Right lobe of liver (tissue), 6 donors: ENCODE data around the gene LOXL3. TPM values are rescaled to one million over a fixed set of nuclear protein-coding genes. Genes with fewer than 3 reads are reported as not detected.

Source experiments
- ATAC-seq, 4 donors: fragments of 200-7000 bp; cut with Tn5 transposase; one replicate each; pipeline ENCODE4 v1.9.1; 2020; ENCODE audit warnings: mild to moderate bottlenecking in 4 of 4, moderate library complexity in 4 of 4
- DNase-seq, 3 donors: peaks; one replicate each; pipeline ENCODE4 v3.0.0-alpha.2; 2020
- H3K27ac ChIP-seq, 3 donors: fragments of 200-600 bp; one replicate each; pipeline ENCODE4 v1.8.0; 2022
- H3K27me3 ChIP-seq, 2 donors: fragments of 200-600 bp; one replicate each; pipeline ENCODE4 v1.8.0; 2022
- H3K36me3 ChIP-seq, 4 donors: fragments of 200-600 bp; sonication (generic) in 1 of 4; one replicate each; pipeline versions ENCODE4 v1.5.1 to v1.8.0; 2017 to 2022; ENCODE audit warnings: control low read depth in 1 of 4
- H3K4me1 ChIP-seq, 4 donors: fragments of 200-600 bp; sonication (generic) in 1 of 4; one replicate each; pipeline versions ENCODE4 v1.5.1 to v1.8.0; 2017 to 2022; ENCODE audit warnings: control low read depth in 1 of 4
- H3K4me3 ChIP-seq, 3 donors: fragments of 200-600 bp; one replicate each; pipeline ENCODE4 v1.8.0; 2022
- H3K9me3 ChIP-seq, 4 donors: fragments of 200-600 bp; sonication (generic) in 1 of 4; one replicate each; pipeline versions ENCODE4 v1.5.1 to v1.8.0; 2017 to 2022; ENCODE audit warnings: control low read depth in 1 of 4
- CTCF ChIP-seq, 4 donors: fragments of 200-600 bp in 3 of 4; fragments of 450-650 bp in 1 of 4; IDR thresholded peaks; one replicate each; pipeline versions ENCODE4 v1.5.1 to v1.8.0; 2016 to 2022; ENCODE audit warnings: antibody characterized with exemption in 4 of 4, mild to moderate bottlenecking in 2 of 4
- POLR2A ChIP-seq: fragments of 450-650 bp; IDR thresholded peaks from one replicate; pipeline ENCODE4 v1.6.1; 2017; ENCODE audit warnings: antibody characterized with exemption, mild to moderate bottlenecking
- WGBS: methylation state at CpG from one replicate; pipeline ENCODE4 v1.1.6; 2018; ENCODE audit warnings: low coverage, low lambda C conversion rate; ENCODE audit not compliant: insufficient coverage; ENCODE audit errors: missing lambda C conversion rate; 5-methylcytosine and 5-hydroxymethylcytosine counted together
- intact Hi-C, 2 donors: fragments of 100-400 bp; cut with DNase I; formaldehyde crosslinking; loops; one replicate each; pipeline versions ENCODE4 v1.11.2 to v1.14.1; 2022
- total RNA-seq, 6 experiments: library from RNA; depleted of rRNA in 2 of 6; stranded (reverse); fragments of >200 nt in 2 of 6; fragmentation: NEBNext Ultra II Directional in 3 of 6; extraction: Animal tissue kit (Norgen Biotek cat#: 25700) in 3 of 6; gene quantifications; one replicate each; pipeline versions ENCODE4 v1.1.0 to v1.2.4, GENCODE V29; 2016 to 2023
- donor health status: DM: no; HTN: yes; CAD: no.
- donor health status: DM: no; HTN: no; CAD: no.
- donor health status: DM: no; HTN: no; CAD: no.
- donor health status: DM: no; HTN: yes; CAD: no.
- donor health status: DM: no; HTN: yes; CAD: no.

Gene LOXL3
- total RNA-seq, 6 experiments from 2014 or later = 0.92 to 3.3 (median 1.8) TPM

GRCh38 chr2:74503506-74504475 lies 50.0 kb downstream of the LOXL3 start:
- Histone ChIP-seq H3K36me3 (no peaks in the 10 kb centered on the region), H3K27me3 (no peaks in the 10 kb centered on the region), H3K9me3 (no peaks in the 10 kb centered on the region), H3K27ac (peak overlapping the region; percentile 66 to 93 (median 93)), H3K4me1 (peaks cover 0 to 55% (median 19%) of the 10 kb centered on the region in 4 donors), H3K4me3 (peak overlapping the region; percentile 60 to 84 (median 82))
- ATAC-seq = no peak
- no peak for TF ChIP-seq CTCF (IDR thresholded peaks at IDR 0.05)
- TF ChIP-seq POLR2A = no peak
- intact Hi-C loops = no loop called here
- WGBS = 27% methylated on average over 18 of the region's 45 CpGs
- DNase-seq = peak in 1 of 3 donors; percentile 65

GRCh38 chr2:74502720-74503505 lies 50.8 kb downstream of the LOXL3 start:
- Histone ChIP-seq H3K36me3 (no peaks in the 10 kb centered on the region), H3K4me1 (peaks cover 0 to 64% (median 22%) of the 10 kb centered on the region in 4 donors), H3K27me3 (no peaks in the 10 kb centered on the region), H3K4me3 (peak overlapping the region; percentile 60 to 84 (median 82)), H3K9me3 (no peaks in the 10 kb centered on the region), H3K27ac (peak overlapping the region; percentile 66 to 93 (median 93))
- WGBS = 0% methylated on average over 8 of the region's 67 CpGs
- ATAC-seq = peak; percentile 39 to 55 (median 44)
- DNase-seq = peak; percentile 72 to 85 (median 80)
- peak in 3 of 4 donors; percentile 39 to 54 (median 44) for TF ChIP-seq CTCF (IDR thresholded peaks at IDR 0.05)
- TF ChIP-seq POLR2A = peak; percentile 49
- intact Hi-C loops = no loop called here

- peak; percentile 73 to 87 (median 85) for DNase-seq
- WGBS = 4% methylated on average over 20 of the region's 32 CpGs
- H3K4me1 ChIP-seq = peaks cover 0 to 71% (median 25%) of the 10 kb centered on the region in 4 donors
- peak; percentile 54 to 69 (median 60) for ATAC-seq
- H3K27me3 ChIP-seq = no peaks in the 10 kb centered on the region
- no peaks in the 10 kb centered on the region for H3K36me3 ChIP-seq
- TF ChIP-seq CTCF (IDR thresholded peaks at IDR 0.05) (no peak), POLR2A (no peak)
- intact Hi-C loops = no loop called here
- no peaks in the 10 kb centered on the region for H3K9me3 ChIP-seq
- H3K27ac ChIP-seq = peak overlapping the region; percentile 66 to 93 (median 93)
- H3K4me3 ChIP-seq = peak overlapping the region; percentile 60 to 84 (median 82)
Observed at GRCh38 chr2:74502147-74502719, 51.5 kb downstream of the LOXL3 start.

- WGBS = 39% methylated on average over 14 of the region's 18 CpGs
- Histone ChIP-seq H3K27me3 (no peaks in the 10 kb centered on the region), H3K9me3 (no peaks in the 10 kb centered on the region), H3K36me3 (no peaks in the 10 kb centered on the region), H3K27ac (peak overlapping the region in 2 of 3 donors; percentile 93), H3K4me1 (peaks cover 0 to 75% (median 25%) of the 10 kb centered on the region in 4 donors), H3K4me3 (peak overlapping the region; percentile 60 to 84 (median 82))
- intact Hi-C loops = no loop called here
- DNase-seq = no peak
- ATAC-seq = no peak
- TF ChIP-seq CTCF (IDR thresholded peaks at IDR 0.05) (no peak), POLR2A (no peak)
Observed at GRCh38 chr2:74501335-74502071, 52.2 kb downstream of the LOXL3 start.
